HG02884 (cell line): ENCODE results near the gene TPTE.
"Not testable (repeated sequence)": the region's sequence is repeated elsewhere in the genome, so short reads cannot be mapped to it uniquely, and the experiment has no call there.

Experiments used
- ATAC-seq: cut with Tn5 transposase; IDR thresholded peaks from one replicate; pipeline ENCODE4 v1.9.1; 2021; ENCODE audit warnings: mild to moderate bottlenecking, moderate library complexity; ENCODE audit not compliant: unreplicated experiment

TPTE gene

DNA sequence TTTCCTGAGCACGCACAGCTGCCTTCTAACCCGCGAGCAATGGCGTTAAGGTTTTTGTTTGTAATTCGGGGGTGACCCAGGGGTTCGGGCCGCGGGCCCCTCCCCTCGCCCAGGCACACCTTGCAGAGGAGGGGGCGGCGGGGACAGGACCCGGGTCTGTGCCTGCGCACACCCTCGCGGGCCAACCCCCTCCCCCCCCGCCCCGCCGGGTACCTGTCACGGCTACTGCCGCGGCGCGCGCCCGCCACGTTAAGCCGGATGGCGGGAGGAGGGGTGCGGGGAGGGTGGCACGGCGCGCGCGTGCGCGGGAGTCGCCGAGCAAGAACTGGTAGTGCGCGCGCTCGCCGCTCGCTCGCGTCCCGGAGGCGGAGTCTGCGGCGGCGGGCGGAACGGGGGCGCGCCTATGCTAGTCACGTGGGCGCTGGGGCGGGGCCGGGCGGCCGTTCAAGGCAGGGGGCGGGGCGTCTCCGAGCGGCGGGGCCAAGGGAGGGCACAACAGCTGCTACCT lies at the start of gene TPTE:
Gene TPTE, plus strand, starts transcription at position 493 of the 508 bp plus-strand sequence. CDS start 17,141 bp downstream, outside the sequence.
- no peak for ATAC-seq

DNA sequence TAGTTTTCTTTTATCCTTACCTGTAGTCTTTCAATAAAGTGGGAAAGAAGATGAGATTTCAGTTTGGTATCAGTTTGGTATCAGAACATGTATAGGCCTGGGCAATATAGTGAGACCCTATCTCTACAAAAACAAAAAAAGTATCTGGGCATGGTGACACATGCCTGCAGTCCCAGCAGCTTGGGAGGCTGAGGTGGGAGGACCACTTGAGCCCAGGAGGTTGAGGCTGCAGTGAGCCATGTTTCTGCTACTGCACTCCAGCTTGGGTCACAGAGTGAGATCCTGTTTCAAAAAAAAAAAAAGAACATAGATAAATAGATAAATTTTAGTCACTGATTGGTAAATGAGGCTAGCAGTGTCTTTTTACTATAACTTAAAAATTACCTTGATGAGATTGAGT lies 49.4 kb upstream of the TPTE start:
- ATAC-seq: not testable (repeated sequence)

DNA sequence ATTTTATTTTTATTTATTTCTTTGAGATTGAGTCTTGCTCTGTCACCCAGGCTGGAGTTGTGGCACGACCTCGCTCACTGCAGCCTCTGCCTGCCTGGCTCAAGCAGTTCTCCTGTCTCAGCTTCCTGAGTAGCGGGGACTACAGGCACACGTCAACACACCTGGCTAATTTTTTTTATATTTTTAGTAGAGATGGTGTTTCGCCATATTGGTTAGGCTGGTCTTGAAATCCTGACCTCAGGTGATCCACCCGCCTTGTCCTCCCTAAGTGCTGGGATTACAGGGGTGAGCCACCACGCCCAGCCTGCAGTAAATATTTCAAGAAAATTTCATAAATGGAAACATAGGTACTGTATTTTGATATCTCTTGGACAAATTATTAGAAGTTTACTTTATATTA lies 43.6 kb upstream of the TPTE start:
- not testable (repeated sequence) for ATAC-seq

DNA sequence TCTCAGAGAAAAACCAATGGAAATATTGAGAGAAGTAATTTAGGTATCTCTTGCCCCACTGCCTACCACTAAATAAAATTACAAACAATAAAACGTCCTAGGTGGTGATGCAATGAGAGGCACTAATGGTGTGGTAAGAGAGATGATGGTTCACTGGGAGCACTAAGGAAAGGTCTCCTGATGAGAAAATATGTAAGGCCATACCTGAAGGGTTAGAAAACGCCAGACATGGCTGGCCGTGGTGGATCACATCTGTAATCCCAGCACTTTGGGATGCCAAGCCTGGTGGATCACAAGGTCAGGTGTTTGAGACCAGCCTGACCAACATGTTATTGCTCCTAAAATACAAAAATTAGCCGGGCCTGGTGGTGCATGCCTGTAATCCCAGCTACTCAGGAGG lies 41.5 kb upstream of the TPTE start:
- not testable (repeated sequence) for ATAC-seq

DNA sequence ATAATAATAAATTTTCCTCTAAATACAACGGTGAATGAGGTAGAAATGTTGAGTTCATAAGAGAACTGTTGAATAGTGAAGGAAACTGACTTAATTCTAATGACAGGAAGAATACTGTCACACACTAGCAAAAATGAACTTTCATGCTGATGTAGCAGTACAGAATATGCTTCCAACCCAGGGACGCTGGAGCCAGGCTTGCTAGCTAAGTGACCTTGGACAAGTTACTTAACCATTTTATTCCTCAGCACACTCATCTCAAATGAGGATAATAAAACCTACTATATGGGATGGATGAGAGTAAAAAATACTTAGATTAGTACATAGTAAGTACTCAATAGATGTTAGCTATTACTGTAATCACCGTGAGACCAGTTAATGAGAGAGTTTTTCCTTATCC lies 36.5 kb upstream of the TPTE start:
- not testable (repeated sequence) for ATAC-seq

DNA sequence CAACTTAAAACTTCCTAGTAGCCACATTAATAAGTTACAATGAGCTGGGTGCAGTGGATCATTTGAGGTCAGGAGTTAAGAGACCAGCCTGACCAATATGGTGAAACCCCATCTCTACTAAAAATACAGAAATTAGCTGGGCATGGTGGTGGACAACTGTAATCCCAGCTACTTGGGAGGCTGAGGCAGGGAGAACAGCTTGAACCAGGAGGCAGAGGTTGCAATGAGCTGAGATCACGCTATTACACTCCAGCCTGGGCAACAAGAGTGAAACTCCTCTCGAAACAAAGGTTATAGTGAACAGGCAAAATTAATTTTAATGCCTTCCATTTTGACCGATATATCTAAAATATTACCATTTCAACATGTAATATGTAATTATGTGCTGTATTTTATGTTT lies 30.9 kb upstream of the TPTE start:
- not testable (repeated sequence) for ATAC-seq

DNA sequence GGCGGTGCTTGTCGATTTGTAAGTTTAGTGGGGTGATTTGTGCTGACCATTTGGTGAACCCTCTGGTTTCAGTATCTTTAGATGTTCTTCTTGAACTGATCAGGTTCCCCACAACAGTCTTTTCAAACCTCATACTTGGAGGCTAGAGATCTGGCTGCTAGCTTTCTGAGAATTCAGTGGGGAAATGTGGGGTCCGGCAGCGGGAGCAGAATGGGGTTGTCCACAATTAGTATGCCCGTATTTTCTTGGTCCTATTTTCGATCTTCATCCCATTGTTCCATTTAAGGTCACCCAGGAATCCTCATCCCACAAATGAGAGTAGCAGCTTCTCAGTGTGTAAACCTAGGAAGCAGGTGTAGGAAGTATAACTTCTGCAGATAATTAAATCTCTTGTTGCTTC lies 10.3 kb upstream of the TPTE start:
- no peak for ATAC-seq

DNA sequence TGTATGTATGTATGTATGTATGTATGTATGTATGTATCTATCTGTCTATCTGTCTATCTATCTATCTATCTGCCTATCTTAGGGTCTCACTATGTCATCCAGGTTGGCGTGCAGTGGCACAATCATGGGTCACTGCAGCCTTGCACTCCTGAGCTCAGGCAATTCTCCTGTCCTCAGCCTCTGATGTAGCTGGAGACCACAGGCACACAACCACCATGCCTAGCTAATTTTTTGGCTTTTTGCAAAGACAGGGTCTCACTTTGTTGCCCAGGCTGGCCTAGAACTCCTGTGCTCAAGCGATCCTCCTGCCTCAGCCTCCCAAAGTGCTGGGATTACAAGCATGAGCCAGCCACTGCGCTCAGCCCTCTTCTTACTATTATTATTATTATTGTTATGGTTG lies 4.5 kb upstream of the TPTE start:
- ATAC-seq: not testable (repeated sequence)

DNA sequence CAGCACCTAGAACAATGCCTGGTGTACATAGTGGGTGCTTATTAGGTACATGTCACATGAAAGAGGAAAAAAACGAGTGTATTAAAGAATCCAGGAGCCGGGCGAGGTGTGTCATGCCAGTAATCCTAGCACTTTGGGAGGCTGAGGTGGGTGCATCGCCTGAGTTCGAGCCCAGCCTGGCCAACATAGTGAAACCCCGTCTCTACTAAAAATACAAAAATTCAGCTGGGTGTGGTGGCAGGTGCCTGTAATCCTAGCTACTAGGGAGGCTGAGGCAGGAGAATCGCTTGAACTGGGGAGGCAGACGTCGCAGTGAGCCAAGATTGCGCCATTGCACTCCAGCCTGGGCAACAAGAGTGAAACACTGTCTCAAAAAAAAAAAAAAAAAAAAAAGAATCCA lies 3.5 kb upstream of the TPTE start:
- not testable (repeated sequence) for ATAC-seq

DNA sequence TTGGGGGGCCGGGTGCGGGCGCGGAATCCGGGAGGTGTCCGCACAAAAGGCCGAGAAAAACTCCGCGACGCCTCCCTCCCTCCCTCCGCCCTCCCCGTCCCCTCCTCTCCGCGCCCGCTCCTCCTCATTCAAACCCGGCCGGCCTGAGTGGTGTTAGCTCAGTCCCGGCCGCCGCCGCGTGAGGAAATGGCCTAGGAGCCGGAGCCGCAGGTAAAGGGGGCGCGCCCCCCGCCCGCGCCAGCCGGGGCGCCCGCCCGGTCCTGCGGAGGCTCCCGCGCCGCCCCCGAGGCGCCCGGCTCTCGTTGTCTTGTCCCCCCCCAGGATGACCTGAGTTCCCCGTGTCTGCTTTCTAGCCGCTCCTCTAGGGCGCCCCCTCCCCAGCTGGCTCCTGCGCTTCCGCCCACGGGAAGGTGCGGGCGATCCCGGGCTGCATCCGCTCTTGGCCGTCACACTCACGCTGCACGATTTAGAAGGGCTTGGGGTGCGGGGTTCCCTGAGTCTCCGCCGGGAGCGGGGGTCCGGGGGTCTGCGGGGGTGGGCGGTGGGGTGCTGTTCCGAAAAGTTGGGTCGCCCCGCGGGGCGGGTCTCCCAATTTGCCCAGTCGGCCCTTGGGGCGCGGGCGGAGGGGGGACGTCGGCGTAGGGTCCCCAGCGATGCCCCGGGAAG lies 585 bp downstream of the TPTE start:
- not testable (repeated sequence) for ATAC-seq

DNA sequence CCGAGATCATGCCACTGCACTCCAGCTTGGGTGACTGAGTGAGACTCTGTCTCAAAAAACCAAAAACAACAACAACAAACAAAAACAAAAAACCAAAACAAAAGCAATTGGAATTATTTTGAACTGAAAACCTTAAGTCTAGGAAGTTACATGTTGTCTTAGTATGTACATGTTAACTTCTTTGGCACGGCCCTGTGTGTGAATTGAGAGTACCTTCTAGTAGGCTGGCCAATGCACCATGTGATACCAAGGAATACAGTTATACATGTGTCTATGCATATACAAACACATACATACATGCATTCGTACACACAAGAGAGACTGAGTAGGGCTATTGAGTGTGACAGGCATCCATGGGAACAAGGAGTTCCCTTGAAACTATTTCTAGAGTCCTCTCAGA lies 18.6 kb downstream of the TPTE start:
- ATAC-seq: no peak

DNA sequence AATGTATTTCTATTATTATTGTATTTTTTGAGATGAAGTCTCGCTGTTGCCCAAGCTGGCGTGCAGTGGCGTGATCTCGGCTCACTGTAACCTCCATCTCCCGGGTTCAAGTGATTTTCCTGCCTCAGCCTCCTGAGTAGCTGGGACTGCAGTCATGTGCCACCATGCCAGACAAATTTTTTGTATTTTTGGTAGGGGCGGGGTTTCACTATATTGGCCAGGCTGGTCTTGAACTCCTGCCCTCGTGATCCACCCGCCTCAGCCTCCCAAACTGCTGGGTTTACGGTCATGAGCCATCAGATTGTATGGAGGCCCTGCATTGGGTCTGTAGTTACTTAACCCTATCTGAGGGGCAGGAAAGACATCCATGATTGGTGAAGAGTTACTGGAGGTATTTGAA lies 23.0 kb downstream of the TPTE start:
- ATAC-seq: not testable (repeated sequence)

DNA sequence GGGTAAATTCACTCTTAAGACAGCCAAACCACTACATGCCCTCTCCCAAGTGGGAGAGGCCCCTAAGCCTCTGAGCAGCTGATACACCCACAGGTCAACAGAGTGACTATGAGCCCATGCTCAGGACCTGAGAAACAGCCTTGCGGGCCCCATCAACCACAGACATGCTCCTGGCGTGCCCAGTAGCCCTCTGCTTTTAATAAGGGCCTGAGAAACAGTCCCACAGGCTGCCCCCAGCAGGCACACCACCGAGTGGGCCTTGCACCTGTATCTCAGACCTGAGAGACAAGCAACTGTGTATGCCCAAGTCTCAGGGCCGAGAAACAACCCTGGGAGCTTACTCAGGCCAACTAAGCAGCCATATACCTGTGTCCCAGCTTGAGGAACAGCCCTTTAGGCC lies 26.5 kb downstream of the TPTE start:
- ATAC-seq: not testable (repeated sequence)

DNA sequence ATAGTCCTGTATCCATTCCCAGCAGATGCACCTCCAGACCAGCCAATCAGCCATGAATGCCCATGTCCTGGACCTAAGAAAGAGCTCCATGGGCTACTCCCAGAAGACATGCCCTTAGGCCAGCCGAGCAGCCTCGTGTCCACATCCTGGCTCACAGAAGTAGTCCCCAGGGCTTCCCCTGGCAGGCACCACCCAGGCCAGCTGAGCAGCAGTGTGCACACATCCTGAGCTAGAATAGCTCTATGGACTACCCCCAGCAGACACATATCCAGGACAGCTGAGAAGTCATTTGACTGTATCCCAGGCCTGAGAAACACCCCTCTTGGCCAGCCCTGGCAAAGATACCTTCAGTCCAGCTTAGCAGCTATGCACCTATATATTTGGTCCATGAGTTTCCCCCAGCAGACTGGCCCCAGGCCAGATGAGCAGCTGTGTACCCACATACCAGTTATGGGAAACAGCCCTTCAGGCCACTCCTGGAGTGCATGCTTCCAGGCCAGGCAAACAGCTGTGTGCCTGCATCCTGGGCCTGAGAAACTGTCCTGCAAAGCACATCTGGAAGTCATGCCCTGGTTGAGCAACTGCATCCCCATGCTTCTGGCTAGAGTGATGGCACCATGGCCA lies 27.1 kb downstream of the TPTE start:
- ATAC-seq: not testable (repeated sequence)

DNA sequence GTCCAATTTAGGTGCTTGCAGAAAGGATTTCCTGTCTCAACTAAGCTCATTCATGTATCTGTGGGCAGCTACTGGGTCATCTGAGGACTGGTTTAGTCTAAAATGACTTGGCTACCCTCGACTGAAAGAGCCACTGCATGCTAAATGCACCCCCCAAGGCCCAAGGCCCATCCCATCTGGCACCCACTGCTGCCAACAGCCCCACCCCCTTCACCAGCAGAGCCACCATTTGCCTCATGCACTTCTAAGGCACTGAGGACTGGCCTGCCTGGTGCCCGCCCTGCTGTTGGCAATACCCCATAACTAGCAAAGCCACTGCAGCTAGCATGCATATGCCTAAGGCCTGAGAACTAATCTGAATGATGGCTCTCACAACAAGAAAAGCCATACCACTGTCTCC lies 49.4 kb downstream of the TPTE start:
- ATAC-seq: not testable (repeated sequence)

DNA sequence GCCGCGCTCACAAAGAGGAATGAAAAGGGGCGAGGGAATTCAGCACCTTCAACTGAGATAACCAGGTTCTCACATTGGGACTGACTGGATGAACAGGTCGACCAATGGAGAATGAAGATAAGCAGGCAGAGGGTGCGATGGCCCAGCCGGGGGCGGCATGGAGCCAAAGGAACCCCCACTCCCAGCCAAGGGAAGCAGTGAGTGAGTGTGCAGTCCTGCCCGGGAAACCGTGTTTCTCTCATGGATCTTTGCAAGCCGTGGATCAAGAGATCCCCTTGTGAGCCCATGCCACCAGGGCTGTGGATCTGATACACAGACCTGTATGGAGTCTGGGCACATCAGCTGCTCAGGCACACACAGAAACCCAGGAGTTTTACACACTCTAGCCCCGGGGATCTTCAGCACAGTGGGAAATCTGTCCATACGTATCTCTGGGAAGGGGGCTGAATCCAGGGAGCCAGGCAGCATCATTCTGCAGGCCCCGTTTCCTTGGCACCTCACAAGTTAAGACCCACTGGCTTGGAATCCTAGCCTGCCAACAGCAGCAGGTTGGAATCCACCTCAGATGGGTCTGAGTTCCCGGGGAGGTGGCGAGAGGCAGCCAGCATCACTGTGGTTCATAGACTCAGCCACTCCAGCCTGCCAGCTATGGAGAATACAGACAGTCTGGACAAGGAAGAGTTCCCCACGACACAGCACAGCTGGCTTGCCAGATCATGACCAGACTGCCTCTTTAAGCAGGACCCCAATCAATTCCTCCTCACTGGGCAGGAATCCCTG lies 53.3 kb downstream of the TPTE start:
- ATAC-seq: not testable (repeated sequence)

DNA sequence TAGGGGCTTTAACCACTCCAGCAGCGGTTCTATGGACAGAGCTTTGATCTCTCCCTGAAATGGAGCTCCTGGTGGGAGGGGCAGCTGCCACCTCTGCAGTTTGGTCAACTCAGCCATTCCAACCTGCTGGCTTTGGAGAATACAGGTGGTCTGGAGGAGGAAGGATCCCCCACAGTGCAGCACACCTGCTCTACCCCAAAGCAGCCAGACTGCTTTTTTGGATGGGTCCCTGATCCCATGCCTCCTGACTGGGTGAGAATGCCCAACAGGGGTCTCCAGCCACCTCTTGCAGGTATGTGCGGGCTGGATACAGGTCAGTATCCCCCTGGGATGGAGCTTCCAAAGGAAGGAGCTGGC lies 53.9 kb downstream of the TPTE start:
- ATAC-seq: no peak

DNA sequence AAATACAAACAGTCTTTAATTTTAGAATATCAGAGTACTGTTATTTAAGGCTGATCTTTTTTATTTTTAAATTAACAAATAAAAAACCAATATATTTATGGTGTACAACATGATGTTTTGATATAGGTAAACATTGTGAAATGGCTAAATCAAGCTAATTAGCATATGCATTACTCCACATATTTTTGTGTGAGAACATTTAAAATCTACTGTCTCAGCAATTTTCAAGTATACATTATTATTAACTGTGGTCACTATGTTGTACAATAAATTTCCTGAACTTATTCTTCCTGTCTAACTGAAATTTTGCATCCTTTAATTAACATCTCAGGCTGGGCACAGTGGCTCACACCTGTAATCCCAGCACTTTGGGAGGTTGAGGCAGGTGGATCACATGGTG lies 57.5 kb downstream of the TPTE start:
- not testable (repeated sequence) for ATAC-seq

DNA sequence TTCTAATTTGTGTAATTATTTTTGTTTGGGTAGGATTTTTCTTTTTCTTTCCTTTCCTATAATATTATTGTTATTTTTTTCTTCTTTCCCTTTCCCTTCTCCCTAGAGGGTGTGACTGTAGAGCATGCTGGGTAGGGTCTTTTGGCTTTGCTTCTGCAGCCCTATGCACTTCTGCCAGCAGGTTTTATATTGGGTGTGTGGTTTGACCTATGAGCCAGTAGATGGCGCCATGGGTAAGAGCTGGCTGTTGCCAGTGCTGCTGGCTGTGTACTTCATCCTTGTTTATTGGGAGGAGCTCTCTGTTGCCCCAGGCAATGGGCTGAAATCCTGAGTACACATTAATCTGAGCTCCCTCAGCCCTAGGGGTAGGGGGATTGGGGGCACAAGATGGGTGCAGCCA lies 67.7 kb downstream of the TPTE start:
- not testable (repeated sequence) for ATAC-seq

DNA sequence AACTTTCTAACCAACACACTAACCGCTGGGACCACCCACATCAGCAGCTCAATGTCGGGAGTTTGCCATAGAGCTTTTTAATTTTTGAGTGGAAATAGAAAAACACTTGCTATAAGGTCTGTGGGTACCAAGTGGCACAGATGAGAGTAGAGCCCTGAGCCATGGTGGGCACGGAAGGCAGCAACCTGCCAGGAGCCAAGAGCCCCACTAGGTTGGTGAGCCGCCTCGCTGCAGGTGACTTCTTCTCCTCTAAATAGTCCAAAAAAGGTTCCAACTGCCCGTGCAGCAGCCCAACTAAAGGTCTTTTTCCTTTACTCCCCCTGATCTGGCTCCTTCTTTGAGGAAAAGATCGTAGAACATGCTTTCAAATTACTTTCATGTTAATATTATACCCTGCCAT lies 85.7 kb downstream of the TPTE start:
- not testable (repeated sequence) for ATAC-seq

DNA sequence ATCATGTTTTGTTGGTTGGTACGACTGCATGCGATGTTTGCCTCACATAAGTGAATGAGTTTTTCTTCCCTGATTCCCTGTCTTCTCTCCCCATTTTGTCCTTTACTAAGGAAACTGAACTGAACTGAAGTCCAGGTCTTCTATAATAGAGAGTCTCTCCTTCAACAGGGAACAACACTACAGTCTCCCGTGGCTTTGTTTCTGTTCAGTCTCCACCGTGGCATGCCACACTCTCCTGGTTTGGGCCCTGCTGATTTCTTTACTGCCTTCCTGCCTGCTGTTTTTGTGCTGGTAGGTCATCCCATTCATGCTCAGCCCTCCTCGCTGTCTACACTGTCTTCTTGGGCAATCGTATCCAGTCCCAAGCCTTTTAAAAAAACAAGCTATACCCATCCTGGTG lies 92.9 kb downstream of the TPTE start:
- not testable (repeated sequence) for ATAC-seq

DNA sequence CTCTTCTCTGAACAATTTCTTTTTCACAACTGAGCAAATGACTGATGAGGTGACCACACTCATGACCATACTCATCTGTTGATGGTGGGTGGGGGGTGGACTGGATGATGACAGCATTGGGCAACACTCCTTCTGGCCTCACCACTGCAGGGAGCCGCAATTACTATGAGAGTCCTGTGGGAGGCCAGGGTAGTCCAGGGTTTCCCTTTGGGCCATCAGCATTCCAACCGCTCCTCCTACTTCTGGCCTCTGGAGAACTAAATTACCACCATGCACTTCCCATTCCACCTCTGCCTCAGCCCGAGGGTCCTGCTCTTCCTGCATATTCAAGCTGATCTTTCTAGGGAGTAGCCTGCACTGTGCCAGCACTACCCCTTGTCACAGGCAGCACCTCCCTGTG lies 94.7 kb downstream of the TPTE start:
- not testable (repeated sequence) for ATAC-seq
